GM03348 (cell line): ENCODE results near the gene HPGDS.
A peak's percentile ranks its signal among the peaks of the same experiment; 100 is the strongest.
"Not testable (repeated sequence)": the region's sequence is repeated elsewhere in the genome, so short reads cannot be mapped to it uniquely, and the experiment has no call there.

ENCODE experiments used
- DNase-seq: peaks from one replicate; pipeline ENCODE4 v3.0.0; 2012; ENCODE audit warnings: low spot score

The HPGDS gene

DNA sequence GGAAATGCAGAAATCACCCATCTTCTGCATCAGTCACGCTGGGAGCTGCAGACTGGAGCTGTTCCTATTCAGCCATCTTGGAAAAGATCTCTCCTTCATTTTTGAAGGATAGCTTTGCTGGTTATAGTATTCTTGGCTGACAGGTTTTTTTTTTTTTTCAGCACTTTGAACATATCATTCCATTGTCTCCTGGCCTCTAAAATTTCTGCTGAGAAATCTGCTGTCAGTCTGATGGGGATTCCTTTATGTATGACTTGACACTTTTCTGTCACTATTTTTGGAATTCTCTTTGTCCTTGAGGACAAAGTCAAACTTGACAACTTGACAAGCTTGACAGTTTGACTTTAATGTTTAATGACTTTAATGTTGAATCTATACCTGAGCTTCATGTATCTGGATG is 16.8 kb downstream of the HPGDS start:
- DNase-seq, result no peak

DNA sequence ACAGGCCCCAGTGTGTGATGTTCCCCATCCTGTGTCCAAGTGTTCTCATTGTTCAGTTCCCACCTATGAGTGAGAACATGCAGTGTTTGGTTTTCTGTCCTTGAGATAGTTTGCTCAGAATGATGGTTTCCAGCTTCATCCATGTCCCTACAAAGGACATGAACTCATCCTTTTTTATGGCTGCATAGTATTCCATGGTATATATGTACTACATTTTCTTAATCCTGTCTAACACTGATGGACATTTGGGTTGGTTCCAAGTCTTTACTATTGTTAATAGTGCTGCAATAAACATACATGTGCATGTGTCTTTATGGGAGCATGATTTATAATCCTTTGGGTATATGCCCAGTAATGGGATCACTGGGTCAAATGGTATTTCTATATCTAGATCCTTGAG is 22.7 kb downstream of the HPGDS start:
- DNase-seq, result not testable (repeated sequence)

DNA sequence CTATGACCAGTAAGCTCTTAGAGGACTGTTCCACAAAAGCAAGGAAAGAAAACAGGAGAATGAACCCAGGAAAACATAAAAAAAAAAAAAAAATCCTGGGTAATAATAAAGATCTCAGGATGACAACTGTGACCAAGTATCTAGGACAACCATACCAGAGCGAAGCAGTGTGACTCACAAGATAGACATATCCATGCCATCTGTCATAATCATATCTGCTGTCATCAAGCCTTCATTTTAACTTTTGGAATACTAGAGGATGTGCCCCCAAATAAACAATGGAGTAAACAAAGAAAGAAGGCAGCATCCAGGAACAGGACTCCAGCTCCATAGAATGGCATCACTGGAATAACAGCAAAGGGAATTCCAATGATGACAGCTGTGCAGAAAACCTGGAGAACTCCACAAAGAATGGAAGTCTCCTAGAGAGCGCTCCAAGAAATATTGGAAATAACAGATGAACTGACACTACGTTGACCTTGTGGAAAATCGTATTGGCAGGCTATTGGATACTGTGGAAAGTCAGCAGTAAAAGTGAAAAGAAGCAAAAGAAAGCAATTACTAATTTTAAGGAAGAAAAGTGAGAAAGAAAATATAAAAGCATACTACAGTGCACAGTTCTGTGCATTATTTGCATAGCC is 35.3 kb downstream of the HPGDS start:
- no peak for DNase-seq

DNA sequence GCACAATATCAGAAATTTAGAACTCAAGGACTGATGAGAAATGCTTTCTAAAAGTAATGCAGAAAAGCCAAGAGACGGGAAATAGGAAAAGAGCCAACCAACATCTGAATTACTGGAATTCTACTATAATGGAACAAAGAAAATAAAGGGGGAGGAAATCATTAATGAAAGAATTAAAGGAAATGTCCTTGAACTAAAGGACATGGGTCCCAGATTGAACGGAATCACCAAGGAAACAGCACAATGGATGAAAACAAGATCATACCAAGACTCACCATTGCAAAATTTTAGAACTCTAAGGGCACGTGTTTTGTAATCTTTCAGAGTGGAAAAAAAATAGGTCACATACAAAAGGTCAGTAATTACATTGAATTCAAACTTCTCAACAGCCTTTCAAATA is 35.9 kb downstream of the HPGDS start:
- DNase-seq, result no peak

DNA sequence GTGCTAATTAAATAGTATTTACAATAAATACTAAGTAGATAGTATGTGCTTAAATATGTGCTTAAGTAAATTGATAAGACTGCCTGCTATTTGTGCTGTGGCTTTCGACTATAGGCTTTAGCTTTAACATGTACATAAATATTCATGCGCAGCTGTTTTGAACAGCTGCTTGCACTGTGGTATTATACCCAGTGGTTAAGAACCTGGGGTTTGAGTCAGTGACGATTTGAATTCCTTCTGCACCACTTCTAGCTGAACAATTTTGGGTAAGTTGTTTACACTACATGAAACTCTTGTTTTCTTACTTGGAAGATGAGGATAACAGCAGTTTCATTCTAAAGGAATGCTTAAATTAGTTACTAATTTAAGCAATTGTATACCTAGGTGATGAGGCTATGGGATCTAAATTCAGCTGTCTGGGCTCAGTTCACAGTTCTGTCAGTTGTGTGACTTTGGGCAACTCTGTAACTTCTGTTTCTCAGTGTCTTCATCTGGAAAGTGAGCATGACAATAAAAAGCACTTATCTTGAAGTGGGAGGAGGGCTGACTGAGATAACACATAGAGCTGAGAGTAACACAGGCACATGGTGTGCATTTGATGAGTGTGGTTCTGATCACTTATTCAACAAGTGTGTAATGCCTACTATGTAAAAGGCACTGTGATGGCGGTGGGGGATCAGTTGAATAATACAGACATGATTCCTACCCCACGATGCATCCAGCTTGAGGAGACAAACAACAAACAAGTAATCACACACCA is 37.0 kb downstream of the HPGDS start:
- DNase-seq, result no peak

DNA sequence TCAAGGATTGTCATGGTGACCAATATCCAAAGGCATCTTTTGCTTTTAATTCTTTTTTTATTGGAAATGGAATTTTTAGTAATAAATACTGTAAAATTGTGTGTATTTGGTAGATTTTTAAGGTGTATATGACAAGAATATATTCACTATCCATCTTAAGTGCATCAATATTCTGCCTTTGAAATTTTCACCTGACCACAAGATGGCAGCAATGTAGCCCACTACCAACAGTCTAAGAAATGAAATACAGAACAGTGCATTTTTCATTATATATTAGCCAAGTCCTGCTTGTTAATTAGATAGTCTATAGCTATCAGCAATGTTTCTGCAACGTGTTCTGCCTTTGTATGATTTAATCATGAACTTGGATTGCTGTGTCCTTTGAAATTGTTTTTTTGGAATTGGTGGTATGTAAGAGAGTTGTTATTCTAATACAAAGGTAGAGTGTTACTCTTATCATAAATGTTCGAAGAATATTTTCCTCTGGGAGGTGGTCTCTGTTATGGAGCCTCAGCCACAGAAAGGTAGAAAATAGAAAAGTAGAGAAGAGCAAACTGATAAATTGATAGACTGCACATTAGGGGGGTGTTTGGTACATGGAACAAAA is 38.2 kb downstream of the HPGDS start:
- DNase-seq, result peak; percentile 21

DNA sequence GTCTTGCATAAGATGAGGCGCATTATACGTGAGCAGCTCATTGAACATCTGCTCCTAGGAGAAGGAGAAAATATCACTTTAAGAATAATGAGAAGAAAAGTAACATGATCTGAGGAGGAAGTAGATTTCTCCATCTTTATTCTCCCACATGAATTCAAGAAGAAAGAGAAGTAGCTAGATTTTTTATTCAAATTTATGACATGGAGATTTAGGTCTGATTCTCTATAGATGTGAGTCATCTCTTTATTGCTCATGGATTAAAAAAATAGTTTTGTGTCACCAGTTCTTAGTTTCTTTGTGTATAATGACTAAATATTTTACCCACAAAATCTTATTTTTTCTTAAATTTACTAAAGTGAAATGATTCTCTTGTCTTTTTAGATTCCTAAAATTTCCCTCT is 40.4 kb downstream of the HPGDS start:
- no peak for DNase-seq

DNA sequence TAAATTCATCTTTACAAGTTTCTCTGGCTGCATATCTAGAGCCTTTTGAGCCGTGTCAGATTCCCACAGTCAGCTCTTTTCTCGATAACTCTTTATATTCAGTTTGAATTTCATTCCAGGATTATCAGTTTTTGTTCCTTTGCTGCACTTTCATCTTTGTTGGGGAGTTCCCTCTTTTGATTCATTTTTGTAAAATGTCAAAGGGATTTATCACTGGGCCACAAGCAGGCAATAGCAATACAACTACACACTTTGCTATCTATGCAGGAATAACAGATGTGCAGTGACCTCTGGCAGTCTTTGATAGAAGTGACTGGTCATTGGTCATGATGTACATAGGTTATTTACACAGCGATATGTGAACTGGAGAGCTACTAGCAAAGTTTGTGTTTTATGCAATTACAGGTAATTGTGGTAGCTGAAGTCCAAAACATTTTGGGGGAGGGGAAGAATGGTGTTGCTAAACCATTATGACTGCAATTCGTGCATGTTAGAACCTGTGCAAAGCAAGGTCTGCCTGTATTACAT is 43.8 kb downstream of the HPGDS start:
- no peak for DNase-seq

DNA sequence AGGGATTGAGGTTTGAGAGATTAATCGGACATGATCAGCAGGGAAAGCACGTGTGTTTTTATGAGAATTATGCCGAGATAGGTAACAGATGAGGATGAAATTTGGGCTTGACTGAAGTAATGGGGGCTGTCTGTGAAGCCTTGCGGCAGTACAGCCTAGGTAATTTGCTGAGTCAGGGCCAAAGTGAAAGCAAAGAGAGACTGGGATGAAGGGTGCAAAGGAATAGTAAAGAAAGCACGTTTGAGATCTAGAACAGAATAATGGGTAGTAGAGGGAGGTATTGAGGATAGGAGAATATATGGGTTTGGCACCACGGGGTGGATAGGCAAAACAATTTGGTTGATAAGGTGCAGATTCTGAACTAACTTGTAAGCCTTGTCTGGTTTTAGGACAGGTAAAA is 47.2 kb downstream of the HPGDS start:
- DNase-seq, result not testable (repeated sequence)

DNA sequence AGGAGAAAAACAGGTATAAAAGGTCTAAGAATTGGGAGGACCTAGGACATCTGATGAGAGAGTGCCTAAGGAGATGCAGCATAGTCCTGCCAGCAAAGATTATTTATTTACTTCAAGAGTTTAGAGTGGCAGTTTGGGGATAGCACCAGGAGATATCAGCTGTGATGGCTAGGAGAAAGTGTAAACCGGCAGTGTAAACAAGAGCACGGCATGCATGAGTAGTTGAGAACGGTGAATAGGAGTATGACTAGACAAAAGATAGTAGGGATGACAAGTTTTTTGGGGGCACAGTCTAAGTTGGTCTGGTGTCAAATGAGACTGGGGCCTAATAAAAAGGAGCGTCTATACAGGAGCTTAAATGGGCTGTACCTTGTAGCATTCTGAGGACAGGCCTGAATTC is 48.7 kb downstream of the HPGDS start:
- DNase-seq, result not testable (repeated sequence)

DNA sequence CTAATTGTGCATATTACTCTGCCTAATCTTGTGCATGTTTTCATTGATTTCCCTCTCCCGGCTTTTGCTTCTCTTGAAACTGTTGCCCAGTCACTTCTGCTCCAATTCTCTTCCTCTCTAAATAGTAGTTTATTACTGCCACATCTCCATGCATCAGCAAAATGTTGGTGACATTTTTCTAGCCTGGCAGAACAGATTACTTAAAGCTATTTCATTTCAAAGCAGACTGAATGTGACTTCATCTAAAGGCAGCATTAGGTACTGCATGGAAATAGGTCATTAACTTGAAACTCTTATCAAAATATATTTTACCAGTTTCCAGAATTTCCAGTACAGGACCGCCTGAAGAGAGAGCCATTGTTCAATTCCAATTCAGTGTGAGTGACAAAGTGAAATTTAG is 52.4 kb downstream of the HPGDS start:
- DNase-seq, result no peak

DNA sequence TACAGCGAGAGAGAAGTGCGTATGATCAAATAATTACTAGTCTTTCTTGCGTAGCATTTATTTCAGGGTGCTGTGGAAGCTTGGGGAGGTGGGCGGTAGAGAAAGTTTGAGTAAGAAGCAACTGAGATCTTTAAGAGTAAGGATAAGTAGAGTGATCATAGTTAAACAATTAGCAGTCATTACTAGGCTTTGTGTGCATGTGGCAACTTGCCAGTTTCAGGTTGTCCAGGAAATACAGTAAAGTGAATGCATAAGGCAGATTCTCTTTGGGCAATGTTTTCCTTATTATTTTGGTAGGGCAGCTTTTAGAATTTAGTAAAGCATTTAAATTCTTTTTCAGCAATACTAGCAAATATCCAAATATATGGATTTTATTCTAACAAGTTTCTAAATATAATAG is 57.0 kb downstream of the HPGDS start:
- no peak for DNase-seq

DNA sequence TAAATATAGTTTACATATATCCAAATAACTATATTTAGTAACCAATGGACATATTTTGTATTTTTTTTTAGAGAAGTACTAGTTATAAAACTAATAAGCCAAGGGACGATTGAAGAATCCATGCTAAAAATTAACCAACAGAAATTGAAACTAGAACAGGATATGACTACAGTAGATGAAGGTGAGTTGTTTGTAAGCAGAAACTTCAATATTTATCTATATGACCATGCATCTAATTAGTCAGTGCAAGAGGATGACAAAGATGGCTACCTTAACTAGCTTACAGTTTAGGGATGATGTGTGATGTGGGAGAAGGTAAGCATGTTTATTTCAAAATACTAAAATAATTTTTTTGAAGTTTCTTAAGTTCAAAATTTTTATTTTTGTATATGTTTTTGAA is 57.7 kb downstream of the HPGDS start:
- no peak for DNase-seq

DNA sequence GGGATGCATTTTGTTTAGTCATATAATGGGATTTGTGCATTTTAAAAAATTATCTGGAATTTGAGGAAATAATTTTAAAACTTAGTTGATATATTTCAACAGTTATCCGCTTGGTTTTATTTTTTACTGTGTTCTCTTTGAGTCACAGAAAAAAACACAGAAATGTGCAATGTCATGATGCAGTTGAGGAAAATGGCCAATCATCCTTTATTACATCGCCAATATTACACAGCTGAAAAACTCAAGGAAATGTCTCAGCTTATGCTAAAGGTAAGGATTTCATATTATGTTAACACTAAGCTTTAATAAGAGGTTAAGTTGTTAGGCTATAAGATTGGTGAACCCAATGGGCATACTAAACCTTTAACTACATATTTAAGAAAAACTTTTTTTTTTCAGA is 63.9 kb downstream of the HPGDS start:
- no peak for DNase-seq

DNA sequence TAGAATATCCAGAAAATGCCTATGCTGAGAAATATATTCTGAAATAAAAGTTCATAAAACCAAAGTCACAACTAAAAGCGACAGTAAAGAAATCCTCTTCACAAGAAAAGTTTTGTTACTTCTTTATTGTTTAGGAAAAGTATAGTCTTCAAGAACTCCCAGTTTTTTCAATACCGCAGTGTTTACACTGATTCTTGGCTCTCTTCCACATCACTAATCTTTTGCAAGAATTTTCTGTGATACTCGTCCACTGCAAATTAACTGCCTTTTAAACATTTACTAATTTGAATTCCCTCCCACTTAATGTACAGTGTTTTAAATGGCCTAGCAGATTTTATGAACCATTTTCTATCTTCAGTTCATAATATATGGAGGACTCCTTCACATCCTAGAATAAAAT is 65.1 kb downstream of the HPGDS start:
- no peak for DNase-seq

DNA sequence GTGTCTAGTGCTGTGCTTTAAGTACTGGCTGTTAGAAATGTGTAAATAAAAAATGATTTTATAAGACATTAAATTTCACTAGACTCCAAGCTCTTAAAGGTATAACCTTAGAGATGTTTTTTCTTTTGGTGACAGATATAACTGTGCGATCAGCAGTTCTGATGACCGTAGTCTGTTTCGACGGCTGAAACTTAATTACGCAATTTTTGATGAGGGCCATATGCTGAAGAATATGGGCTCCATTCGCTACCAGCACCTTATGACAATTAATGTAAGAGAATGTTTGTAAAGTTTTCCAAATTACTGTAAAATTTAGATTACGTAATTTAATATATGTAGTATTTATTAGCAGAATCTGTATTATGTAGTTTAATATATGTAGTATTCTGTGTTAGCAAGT is 66.4 kb downstream of the HPGDS start:
- DNase-seq, result no peak

DNA sequence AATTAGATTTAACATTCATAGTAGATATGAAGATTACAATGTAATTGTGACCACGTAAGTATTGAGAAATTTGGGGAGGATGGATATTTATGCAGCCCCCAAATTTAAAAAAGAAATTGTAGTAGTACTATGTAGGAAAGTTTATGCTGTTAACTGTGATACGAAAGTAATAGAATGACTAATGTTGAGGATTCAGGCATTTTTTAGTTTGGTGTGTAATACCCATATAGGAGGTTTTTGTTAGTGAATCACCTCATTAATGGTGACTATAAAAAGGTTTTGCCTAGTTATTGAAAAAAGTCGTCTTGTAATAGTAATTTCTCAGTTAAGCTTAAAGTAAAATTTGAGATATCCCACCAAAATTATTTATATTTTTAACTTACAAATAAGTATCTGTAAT is 67.7 kb downstream of the HPGDS start:
- DNase-seq, result peak; percentile 55

DNA sequence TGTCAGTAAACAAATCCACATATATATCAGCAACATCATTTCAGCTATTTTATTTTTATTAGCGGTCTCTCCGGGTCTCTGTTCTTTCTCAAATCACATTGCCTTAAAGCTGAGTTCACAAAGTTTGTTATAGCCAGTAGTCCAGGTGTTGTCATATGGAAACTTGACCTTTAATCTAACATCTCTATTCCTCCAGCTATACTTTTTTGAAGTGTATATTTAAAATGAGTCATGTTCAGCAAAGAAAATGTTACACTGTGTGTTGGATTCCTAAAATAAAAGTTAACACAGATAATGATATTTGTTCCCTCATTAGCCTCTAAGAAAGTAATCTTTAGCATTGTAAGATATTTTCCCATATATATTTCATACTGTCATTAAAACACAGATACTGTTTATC is 71.4 kb downstream of the HPGDS start:
- DNase-seq, result no peak

DNA sequence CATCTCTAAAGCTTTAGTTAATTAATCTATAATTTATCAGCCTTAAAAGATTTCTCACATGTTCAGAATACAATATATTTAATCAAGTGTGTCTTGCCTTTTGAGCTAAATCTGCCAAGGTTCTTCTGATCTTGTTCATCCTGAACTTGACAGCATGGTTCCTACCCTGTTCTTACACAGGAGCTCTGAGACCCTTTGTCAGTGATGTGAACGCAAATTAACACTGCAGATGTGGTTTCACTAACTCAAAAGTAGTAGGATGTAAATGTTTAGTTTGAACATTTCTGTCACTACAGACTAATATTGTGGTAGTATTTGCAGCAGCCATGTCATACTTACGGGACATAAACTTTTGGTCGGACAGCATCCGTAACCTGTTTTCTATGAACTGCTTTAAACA is 75.6 kb downstream of the HPGDS start:
- no peak for DNase-seq

DNA sequence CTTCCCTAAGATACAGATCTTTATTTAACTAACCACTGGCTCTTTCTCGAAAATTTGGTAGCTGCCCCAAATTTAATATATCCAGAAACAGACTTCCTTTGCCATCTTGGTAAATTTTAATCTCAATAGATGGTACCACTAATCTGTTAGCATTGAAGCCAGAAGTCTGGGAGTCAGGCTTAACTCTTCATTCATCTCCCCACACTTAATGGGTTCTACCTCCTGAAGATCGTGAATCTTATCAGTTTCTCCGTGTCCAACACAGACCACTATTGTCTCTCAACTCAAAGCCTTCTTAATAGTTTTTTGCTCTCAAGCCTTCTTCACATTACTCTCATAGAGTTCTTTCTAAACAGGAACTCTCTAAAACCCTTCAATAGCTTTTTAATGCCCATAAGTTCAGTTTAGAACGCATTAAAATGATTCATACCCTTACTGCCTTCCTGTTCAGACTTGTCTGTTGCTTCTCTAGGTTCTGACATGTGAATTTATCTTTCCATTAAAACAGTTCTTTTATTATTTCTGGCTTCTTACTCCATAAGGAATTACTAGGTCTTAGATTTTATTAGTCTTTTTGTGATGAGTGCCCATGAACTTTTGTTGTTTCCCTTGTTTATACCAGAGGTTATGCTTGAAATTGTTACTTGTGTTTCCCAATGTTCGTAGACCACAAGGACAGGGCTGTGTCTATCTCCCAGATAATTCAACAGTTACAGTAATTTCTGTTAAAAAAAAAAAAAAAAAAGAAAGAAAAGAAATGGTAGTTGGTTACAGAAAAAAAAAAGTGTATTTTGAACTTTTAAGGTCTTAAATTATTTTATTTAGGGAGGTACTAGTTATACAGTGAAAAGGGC is 80.2 kb downstream of the HPGDS start:
- no peak for DNase-seq

DNA sequence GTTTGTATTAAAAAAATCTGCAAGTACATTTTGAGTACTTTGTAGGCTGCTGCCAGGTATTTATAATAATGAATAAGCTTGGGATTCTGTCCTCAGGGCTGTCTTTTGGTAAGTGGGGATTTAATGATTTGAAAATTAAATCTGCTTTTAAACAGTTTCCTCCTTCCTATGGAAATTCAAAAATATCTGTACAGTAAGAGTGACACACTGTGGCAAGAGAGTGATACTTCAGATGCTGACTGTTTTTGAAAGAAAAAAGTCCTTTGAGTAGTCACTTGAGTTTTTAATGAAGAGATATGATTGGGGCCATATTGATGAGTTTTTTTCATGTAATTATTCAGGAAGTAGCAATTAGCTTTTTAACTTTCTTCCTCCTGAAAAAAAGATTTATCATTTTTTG is 85.8 kb downstream of the HPGDS start:
- peak; percentile 5 for DNase-seq

DNA sequence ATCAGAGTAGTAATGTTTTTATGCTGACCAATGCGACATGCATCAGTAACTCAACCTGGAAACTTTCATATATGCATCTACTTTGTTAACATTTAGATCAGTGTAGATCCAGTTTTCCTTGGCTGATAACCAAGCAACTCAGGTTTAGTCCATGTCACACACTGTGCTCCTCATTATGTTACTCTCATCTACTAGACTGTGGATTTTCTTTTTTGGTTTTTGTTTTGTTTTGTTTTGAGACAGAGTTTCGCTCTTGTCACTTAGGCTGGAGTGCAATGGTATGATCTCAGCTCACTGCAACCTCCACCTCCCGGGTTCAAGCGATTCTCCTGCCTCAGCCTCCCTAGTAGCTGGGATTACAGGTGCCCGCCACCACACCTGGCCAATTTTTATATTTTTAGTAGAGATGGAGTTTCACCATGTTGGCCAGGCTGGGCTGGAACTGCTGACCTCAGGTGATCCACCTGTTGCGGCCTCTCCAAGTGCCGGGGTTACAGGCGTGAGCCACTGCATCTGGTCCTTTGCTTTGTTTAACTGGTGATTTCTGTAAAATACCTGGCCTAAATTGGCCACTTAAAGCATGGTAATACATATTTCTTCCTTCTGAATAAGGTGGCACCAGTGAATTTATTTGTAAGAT is 86.4 kb downstream of the HPGDS start:
- DNase-seq, result no peak
